ENCODE data around the gene PAPPA2. TPM values are rescaled to one million over a fixed set of nuclear protein-coding genes. Genes with fewer than 3 reads are reported as not detected.

Gene PAPPA2
- total RNA-seq, 4 donors from 2014 or later, result under 0.01 to 3.1 (median 0.45) TPM

- intact Hi-C loops (cut with DNase I), result no loop called here
- peaks cover 0 to 13% (median 0%) of the 10 kb centered on the region in 4 donors for H3K27me3 ChIP-seq
- no peak for TF ChIP-seq CTCF (IDR thresholded peaks at IDR 0.05)
- no peak for TF ChIP-seq POLR2A (IDR thresholded peaks at IDR 0.05; ENCODE audit: low read depth)
- no peak for TF ChIP-seq POLR2AphosphoS5 (IDR thresholded peaks at IDR 0.05)
- TF ChIP-seq EP300 (IDR thresholded peaks at IDR 0.05), result no peak
Measured at GRCh38 chr1:176735201-176735600, 272.2 kb downstream of the PAPPA2 start.

GRCh38 chr1:176736015-176736414 lies 273.0 kb downstream of the PAPPA2 start:
- no peak for DNase-seq (ENCODE audit: extremely low spot score)
- intact Hi-C loops (cut with DNase I), result no loop called here
- Histone ChIP-seq H3K9me3 (no peaks in the 10 kb centered on the region), H3K36me3 (no peaks in the 10 kb centered on the region), H3K27me3 (peaks cover 0 to 13% (median 0%) of the 10 kb centered on the region in 4 donors), H3K4me1 (peaks cover 0 to 7% (median 0%) of the 10 kb centered on the region in 4 donors), H3K4me3 (no peak overlapping the region), H3K27ac (replicated peaks in 1 of 4) (no peak overlapping the region)
- TF ChIP-seq EP300 (IDR thresholded peaks at IDR 0.05) (no peak), POLR2AphosphoS5 (IDR thresholded peaks at IDR 0.05) (no peak), CTCF (IDR thresholded peaks at IDR 0.05) (no peak), POLR2A (IDR thresholded peaks at IDR 0.05; ENCODE audit: low read depth) (no peak)

More at GRCh38 chr1:176735201-176735600, 272.2 kb downstream of the PAPPA2 start:
- no peaks in the 10 kb centered on the region for H3K9me3 ChIP-seq
- H3K27ac ChIP-seq (replicated peaks in 1 of 4), result no peak overlapping the region
- H3K4me1 ChIP-seq, result peaks cover 0 to 7% (median 0%) of the 10 kb centered on the region in 4 donors
- H3K36me3 ChIP-seq, result no peaks in the 10 kb centered on the region
- no peak for DNase-seq (ENCODE audit: extremely low spot score)
- 83% methylated on average over 1 of the region's 1 CpG for WGBS
- no peak overlapping the region for H3K4me3 ChIP-seq

- no peak for TF ChIP-seq EP300 (IDR thresholded peaks at IDR 0.05)
- no peak for TF ChIP-seq CTCF (IDR thresholded peaks at IDR 0.05)
- no peak for TF ChIP-seq POLR2A (IDR thresholded peaks at IDR 0.05; ENCODE audit: low read depth)
- TF ChIP-seq POLR2AphosphoS5 (IDR thresholded peaks at IDR 0.05), result no peak
- Histone ChIP-seq H3K27ac (replicated peaks in 1 of 4) (no peak overlapping the region), H3K4me1 (no peaks in the 10 kb centered on the region), H3K9me3 (no peaks in the 10 kb centered on the region), H3K36me3 (no peaks in the 10 kb centered on the region), H3K4me3 (no peak overlapping the region), H3K27me3 (peaks cover 0 to 13% (median 0%) of the 10 kb centered on the region in 4 donors)
- 82% methylated on average over 4 of the region's 4 CpGs for WGBS
- intact Hi-C loops (cut with DNase I), result no loop called here
- no peak for DNase-seq (ENCODE audit: extremely low spot score)
Measured at GRCh38 chr1:176741181-176741580, 278.2 kb downstream of the PAPPA2 start.

- TF ChIP-seq CTCF (IDR thresholded peaks at IDR 0.05) (no peak), POLR2A (IDR thresholded peaks at IDR 0.05; ENCODE audit: low read depth) (no peak), POLR2AphosphoS5 (IDR thresholded peaks at IDR 0.05) (no peak), EP300 (IDR thresholded peaks at IDR 0.05) (no peak)
- Histone ChIP-seq H3K9me3 (no peaks in the 10 kb centered on the region), H3K27me3 (peaks cover 0 to 12% (median 0%) of the 10 kb centered on the region in 4 donors), H3K27ac (replicated peaks in 1 of 4) (no peak overlapping the region), H3K4me3 (no peak overlapping the region), H3K4me1 (no peaks in the 10 kb centered on the region), H3K36me3 (no peaks in the 10 kb centered on the region)
- WGBS, result 93% methylated on average over 2 of the region's 2 CpGs
- intact Hi-C loops (cut with DNase I), result no loop called here
- no peak for DNase-seq (ENCODE audit: extremely low spot score)
Measured at GRCh38 chr1:176742322-176742721, 279.3 kb downstream of the PAPPA2 start.

- DNase-seq (ENCODE audit: extremely low spot score), result no peak
- no peak overlapping the region for H3K4me3 ChIP-seq
- intact Hi-C loops (cut with DNase I), result no loop called here
- TF ChIP-seq CTCF (IDR thresholded peaks at IDR 0.05), result no peak
- TF ChIP-seq POLR2AphosphoS5 (IDR thresholded peaks at IDR 0.05), result no peak
- no peak for TF ChIP-seq POLR2A (IDR thresholded peaks at IDR 0.05; ENCODE audit: low read depth)
- no peak for TF ChIP-seq EP300 (IDR thresholded peaks at IDR 0.05)
- H3K4me1 ChIP-seq, result no peaks in the 10 kb centered on the region
- 86% methylated on average over 1 of the region's 1 CpG for WGBS
- H3K27ac ChIP-seq (replicated peaks in 1 of 4), result no peak overlapping the region
- no peaks in the 10 kb centered on the region for H3K9me3 ChIP-seq
- no peaks in the 10 kb centered on the region for H3K36me3 ChIP-seq
- H3K27me3 ChIP-seq, result peaks cover 0 to 7% (median 0%) of the 10 kb centered on the region in 4 donors
Measured at GRCh38 chr1:176744142-176744541, 281.2 kb downstream of the PAPPA2 start.

All from esophagus muscularis mucosa (tissue), 4 donors.